HG02970 (cell line): ENCODE results near the gene BANP.
"Not testable (repeated sequence)": the region's sequence is repeated elsewhere in the genome, so short reads cannot be mapped to it uniquely, and the experiment has no call there.

Experiments
- ATAC-seq: cut with Tn5 transposase; IDR thresholded peaks from one replicate; pipeline ENCODE4 v1.9.1; 2021; ENCODE audit warnings: mild to moderate bottlenecking, moderate library complexity, moderate number of reproducible peaks; ENCODE audit not compliant: unreplicated experiment, low FRiP score

Gene BANP

GRCh38 chr16:88073201-88073721 lies 122.0 kb downstream of the BANP start:
- ATAC-seq, result no peak

GRCh38 chr16:88074041-88074440 lies 122.8 kb downstream of the BANP start:
- ATAC-seq, result no peak

- ATAC-seq, result no peak
Observed at GRCh38 chr16:88076211-88076931, 125.1 kb downstream of the BANP start.

- ATAC-seq, result not testable (repeated sequence)
Observed at GRCh38 chr16:88076932-88077320, 125.7 kb downstream of the BANP start.

- ATAC-seq, result no peak
Observed at GRCh38 chr16:88077328-88078108, 126.3 kb downstream of the BANP start.

GRCh38 chr16:88078111-88078775 lies 127.0 kb downstream of the BANP start:
- ATAC-seq, result no peak

- no peak for ATAC-seq
Observed at GRCh38 chr16:88083582-88083981, 132.3 kb downstream of the BANP start.

GRCh38 chr16:88084881-88085280 lies 133.6 kb downstream of the BANP start:
- ATAC-seq, result no peak

- ATAC-seq, result no peak
Observed at GRCh38 chr16:88086571-88087516, 135.6 kb downstream of the BANP start.

GRCh38 chr16:88087517-88087877 lies 136.3 kb downstream of the BANP start:
- no peak for ATAC-seq

GRCh38 chr16:88088161-88088581 lies 136.9 kb downstream of the BANP start:
- no peak for ATAC-seq

- ATAC-seq, result not testable (repeated sequence)
Observed at GRCh38 chr16:88088611-88089010, 137.4 kb downstream of the BANP start.

GRCh38 chr16:88089071-88089470 lies 137.8 kb downstream of the BANP start:
- not testable (repeated sequence) for ATAC-seq

- ATAC-seq, result not testable (repeated sequence)
Observed at GRCh38 chr16:88089632-88090376, 138.6 kb downstream of the BANP start.

GRCh38 chr16:88090377-88091175 lies 139.3 kb downstream of the BANP start:
- not testable (repeated sequence) for ATAC-seq

GRCh38 chr16:88091221-88091971 lies 140.2 kb downstream of the BANP start:
- ATAC-seq, result not testable (repeated sequence)

- ATAC-seq, result not testable (repeated sequence)
Observed at GRCh38 chr16:88091972-88092302, 140.7 kb downstream of the BANP start.
